ENCODE results near the gene MYL4.
A peak's percentile ranks its signal among the peaks of the same experiment; 100 is the strongest.
"Not testable (repeated sequence)": the region's sequence is repeated elsewhere in the genome, so short reads cannot be mapped to it uniquely, and the experiment has no call there.

Gene MYL4

DNA sequence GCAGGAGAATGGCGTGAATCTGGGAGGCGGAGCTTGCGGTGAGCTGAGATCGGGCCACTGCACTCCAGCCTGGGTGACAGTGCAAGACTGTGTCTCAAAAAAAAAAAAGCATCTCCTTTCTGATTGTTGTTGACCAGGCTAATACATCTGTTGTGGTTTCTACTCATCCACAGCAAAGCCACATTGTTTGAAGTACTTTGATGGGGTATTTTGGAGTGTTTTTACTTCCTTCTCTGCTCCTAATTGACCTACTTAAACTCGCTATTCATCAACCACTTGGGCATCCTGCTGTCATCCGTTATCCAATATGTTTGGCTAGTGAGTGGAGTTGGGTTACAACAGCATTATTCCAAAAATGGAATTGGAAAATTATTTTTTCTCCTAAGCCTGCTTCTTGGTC is 16.6 kb upstream of the MYL4 start:
- no peak for DNase-seq (ENCODE audit: low read depth in 2 of 3, low spot score in 1 of 3)

DNA sequence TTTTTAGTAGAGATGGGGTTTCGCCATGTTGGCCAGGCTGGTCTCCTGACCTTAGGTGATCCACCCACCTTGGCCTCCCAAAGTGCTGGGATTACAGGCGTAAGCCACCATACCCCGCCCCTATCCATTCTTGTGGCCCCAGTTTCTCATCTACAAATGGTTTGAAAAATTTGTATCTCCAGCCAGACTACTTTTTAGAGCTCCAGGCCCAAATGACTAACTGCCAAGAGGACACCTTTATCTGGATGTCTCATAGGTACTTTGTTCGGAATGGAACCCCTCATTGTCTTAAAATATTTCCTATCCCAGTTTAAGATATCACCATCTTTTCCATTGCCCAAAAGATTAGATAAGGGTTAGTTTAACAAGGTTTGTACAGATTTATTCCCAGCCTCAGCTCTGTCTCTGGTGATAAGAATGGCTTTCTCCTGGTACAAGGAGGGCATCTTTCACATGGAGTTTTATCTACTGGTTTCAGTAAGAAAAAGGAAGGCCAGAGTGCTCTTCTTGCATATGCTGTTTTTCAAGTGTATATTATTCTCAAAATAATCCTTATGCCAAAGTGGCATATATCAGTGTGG is 15.1 kb upstream of the MYL4 start:
- no peak for DNase-seq (ENCODE audit: low read depth in 2 of 3, low spot score in 1 of 3)

DNA sequence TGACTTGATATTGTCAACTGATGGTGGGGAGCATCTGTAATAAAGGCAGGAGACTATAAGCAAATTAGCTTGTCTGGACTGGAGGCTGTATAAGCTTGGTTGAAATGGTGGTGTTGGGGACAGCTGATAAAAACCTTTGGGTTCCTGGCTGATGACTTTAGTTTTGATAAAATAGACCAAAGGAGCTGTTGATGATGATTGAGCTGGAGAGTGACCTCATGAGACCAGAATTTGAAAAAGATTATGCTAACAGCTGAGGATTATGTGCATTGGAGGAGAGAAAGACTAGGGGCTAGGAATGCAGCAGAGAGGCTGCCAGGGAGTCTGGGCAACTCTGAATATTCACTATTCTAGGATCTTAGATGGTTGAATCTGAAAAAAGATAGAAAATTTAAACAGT is 11.3 kb upstream of the MYL4 start:
- DNase-seq (ENCODE audit: low read depth in 2 of 3, low spot score in 1 of 3), result no peak

DNA sequence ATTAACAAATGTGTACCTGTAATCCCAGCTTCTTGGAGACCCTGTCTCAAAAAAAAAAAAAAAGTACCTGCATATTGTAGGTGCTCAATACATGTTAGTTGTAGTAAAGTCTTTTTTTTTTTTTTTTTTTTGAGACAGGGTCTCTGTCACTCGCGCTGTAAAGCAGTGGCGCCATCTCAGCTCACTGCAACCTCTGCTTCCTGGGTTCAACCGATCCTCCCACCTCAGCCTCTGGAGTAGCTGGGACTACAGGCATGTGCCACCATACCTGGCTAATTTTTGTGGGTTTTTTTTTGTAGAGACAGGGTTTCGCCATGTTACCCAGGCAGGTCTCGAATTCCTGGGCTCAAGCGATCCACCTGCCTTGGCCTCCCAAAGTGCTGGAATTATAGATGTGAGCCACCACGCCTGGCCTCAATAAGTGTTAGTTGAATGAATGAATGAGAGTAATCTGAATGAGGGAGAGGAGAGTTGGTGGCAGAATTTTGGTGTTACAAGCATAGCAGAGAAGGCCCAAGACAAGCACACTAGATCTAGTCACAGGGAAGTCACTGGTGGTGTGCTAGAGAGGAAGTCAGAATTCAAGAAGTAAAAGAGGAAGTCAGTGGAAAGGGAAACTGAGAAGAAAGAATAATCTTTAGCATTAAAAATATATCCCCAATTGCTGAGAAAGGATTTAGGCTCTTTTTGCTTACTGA is 9.4 kb upstream of the MYL4 start:
- no peak for DNase-seq (ENCODE audit: low read depth in 2 of 3, low spot score in 1 of 3)

DNA sequence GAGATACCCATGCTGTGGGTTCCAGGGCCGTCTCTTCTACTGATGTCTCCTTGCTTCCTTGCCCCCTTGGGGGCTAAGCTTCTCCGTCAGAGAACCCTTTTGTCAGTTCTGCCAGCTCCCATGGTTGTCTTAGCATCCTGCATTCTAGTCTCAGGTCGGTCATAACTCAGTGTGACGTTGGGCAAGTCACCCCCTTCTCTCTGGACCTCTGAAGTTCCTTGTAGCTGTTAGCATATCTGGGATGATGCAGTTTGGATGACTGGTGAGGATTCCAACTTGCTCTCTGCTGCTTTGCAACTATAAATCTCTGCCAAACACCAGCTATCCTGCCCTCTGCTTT is 8.9 kb upstream of the MYL4 start:
- DNase-seq (ENCODE audit: low read depth in 2 of 3, low spot score in 1 of 3), result no peak

DNA sequence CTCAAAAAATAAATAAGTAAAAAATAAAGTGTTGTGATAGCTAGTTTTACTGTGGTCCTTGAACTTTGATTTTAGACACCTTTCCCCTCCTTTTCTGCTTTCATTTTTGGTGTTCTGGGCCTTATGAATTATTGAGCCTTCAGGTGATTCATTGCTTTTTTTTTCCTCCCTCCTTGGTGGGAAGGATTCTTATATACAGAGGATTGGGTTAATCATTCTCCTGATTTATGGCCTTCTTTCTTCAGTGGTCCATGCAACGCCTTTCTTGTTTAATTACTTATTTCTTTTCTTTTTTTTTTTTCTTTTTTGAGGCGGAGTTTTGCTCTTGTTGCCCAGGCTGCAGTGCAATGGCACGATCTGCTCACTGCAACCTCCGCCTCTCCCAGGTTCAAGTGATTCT is 8.0 kb upstream of the MYL4 start:
- DNase-seq (ENCODE audit: low read depth in 2 of 3, low spot score in 1 of 3), result no peak

DNA sequence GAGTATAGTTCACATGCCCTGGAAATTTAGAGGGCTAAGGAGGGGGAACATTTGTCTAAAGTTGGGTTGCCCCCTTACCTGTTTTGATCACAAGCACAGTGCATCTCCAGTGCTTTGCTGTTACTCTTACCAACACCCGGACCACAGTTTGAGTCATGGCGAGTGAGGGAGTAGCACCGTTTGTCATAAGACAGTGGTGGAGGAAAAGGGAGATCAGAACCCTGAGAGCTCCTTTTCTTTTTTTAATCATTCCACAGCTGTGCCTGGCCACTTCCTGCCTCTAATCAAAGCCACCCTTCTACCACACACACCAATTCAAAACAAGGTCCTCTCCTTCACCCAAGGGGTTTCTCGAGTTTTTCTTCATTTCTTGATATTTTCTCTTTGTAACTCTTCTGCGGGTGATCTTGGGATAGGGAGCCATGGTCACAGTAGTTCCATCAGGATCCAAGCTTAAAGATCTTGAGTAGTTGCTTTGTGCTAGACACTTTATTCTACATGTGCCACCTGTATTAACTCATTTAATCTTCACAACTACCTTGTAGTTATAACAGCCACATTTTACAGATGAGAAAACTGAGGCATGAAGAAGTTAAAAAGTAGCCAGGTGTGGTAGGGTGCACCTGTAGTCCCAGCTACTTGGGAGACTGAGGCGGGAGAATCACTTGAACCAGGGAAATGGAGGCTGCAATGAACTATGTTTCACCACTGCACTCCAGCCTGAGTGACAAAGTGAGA is 5.0 kb upstream of the MYL4 start:
- peak in 2 of 3 donors; percentile 44 to 52 for DNase-seq (ENCODE audit: low read depth in 2 of 3, low spot score in 1 of 3)

DNA sequence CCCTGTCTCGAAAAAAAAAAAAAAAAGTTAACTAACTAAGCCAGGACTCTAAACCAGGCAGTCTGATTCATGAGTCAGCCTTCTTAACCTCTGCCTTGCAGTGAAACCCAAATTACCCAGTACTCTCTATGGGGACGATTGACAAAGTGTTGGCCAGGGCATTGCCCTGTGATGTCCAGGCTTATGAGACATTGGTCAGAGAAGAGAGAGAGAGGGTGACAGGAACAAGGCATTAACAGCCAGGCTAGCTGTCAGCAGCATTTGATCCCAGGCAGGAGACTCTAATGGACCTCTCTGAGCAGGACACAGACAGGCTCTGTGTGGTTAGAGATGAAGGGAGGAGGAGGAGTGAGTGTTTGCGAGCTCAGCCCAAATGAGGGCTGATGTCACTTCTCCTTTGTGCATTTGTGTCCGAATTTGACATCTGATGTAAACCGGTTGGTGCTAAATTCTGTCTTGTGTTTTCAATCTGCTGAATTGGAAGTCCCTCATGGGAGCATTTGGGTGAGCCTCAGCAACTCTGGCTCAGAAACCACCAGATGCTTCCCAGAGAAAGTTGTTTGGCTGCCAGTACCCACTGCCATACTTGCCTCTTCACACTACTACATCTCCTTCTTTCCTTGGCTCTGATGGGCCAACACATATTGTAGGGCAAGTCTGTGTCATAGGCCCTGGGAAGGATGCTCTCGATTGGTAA is 4.3 kb upstream of the MYL4 start:
- DNase-seq (ENCODE audit: low read depth in 2 of 3, low spot score in 1 of 3), result peak in 1 of 3 donors; percentile 21

DNA sequence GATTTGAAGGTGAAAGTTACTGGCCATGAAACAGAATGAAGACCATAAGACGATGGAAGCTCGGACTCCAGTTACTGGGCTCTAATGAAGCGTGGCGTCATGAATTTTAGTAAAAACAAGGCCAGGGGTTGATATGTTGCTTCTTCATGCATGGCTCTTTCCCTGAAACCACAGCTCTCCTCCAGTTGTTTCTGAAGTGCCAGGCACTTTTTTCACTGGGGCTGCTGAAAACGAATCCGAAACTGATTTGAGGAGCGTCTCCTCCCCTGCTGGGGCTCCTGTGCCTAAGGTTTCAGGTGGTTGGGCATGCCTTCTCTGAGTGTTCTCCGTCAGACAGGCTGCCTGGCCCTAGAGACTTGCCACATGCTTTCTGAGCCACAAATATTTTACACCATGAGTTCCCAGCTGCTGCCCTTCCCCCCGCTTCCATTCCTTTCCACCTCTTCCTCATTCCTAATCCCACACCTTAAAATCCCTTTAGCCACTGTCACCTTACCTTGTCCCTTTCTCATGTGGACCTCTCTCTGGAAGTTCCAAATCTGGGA is 3.7 kb upstream of the MYL4 start:
- DNase-seq (ENCODE audit: low read depth in 2 of 3, low spot score in 1 of 3), result peak; percentile 40 to 59 (median 53)

DNA sequence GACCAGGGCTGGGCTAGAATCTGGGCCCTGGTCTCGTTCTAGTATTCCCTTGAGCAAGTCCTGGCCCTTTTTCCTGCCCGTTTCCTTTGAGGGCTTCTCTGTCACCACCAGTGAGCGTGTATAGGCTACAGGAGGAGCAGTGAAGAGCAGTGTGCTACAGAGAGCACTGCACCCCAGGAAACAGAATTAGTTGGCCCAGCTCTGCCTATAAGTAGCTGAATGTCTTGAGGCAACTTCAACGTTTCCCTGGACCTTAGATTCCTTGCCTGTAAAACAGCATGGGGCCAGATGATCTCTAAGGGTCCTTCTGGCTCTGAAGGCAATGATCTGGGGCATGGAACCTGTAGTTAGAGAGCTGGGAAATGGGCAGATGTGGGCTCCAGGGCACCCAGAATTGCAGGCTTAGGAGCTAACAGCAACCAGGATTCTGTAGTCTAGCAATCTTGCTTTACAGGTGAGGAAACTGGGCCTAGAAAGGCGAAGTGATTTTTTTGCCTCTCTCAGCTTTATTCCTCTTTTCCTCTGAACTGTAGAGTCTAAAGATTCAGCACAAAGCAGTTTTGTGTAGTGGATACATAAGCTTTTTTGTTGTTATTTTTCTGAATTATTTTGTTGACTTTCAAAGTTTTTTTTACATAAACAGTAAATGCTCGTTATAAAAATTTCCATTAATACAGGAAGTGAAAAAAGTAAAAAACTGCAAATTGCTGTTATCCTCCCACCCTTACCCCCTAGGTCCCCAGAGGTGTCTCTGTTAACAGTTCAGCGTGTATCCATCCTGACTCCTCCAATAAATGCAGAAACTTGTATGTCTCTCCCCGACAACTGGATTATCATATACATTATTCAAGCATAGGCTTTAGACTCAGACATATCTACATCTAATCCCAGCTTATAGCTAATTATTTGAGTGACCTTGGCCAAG is 1.7 kb upstream of the MYL4 start:
- no peak for DNase-seq (ENCODE audit: low read depth in 2 of 3, low spot score in 1 of 3)

DNA sequence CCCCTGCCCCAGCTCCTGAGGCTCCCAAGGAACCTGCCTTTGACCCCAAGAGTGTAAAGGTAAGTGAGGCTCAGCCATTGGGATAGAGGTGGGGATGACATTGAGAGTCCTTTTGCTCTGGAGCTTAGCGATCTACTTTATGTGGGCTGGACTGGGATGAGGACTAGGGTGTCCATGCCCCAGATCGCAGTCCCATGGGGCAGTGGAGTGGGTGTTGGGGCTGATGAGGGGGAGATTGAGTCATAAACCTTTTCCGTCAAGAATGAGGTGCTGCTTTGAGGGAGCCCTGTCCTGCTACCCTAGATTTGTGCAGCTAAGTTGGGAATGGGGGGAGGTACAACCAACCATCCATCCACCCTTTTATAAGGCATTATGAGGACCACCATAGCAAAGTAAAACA is 351 bp downstream of the MYL4 start:
- no peak for DNase-seq (ENCODE audit: low read depth in 2 of 3, low spot score in 1 of 3)

DNA sequence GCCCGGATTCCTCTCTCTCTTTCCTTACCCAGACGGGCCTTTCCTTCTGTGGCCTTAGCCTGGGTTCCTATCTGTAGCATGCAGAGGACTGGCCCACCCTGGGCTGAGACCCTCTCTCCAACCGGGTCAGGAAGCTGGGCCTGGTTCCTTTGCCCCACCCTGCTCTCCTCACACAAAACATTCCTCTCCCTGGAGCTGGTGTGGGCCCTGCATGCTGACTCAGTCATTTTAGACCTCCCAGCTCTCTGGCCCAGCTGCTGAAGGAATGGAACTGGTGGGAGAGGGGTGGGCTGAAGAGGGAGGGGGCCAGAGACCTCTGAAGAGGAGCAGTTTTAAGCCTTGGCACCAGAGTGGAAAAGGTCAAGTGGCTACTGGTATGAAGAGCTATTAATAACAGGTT is 957 bp downstream of the MYL4 start:
- no peak for DNase-seq (ENCODE audit: low read depth in 2 of 3, low spot score in 1 of 3)

DNA sequence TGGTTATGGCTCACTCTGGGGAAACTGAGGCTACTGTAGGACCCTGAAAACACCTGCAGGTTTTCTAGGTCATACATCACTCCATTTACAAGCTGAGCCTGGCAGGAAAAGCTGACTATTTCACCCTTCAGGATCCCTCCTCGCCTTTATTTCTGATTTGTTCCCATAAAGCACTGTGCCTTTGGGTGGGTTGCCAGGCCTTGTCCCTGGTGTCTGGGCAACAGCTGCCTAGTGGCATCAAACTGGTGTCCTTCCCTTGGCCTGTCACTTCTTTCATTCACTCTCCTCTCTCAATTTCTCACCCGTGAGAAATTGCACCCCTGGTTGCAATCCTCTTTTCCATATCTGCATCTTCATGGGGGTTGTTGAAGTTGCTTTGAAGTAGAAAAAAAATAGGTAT is 1.6 kb downstream of the MYL4 start:
- no peak for DNase-seq (ENCODE audit: low read depth in 2 of 3, low spot score in 1 of 3)

DNA sequence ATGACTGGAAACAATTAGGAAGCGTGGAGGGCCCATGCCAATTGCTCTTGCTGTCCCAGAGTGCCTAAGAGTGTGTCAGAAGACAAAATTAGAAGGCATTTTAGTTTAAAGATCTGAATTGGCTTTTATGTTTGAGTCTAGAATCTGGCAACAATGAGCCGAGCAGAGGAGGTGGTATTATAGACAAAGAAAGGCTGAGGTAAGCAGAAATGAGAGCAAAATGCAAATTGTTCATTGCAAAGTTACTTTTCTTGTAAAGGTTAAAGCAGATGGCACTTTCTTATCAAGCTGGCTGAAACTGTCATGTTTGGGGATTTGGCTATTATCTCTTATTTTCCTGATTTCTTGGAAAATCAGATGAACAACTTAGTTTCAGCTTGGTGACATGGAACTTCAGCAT is 3.3 kb downstream of the MYL4 start:
- DNase-seq (ENCODE audit: low read depth in 2 of 3, low spot score in 1 of 3), result no peak

DNA sequence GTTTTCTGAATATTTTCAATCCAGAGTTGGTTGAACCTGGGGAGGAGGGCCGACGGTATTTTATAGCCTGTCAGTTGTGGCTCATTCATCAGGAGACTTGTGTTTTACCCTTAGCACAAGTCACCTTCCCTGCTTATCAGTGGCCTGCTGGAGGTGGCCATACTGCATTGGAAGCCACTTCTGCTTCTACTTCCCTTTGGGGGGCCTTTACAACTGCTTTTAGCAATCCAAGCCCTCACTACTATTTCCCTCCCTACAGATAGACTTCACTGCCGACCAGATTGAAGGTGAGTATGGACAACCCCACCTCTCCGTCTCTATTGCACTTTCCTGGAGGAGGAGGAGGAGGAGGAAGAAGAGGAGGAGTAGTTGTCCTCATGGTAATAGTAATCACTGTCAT is 4.4 kb downstream of the MYL4 start:
- no peak for DNase-seq (ENCODE audit: low read depth in 2 of 3, low spot score in 1 of 3)

DNA sequence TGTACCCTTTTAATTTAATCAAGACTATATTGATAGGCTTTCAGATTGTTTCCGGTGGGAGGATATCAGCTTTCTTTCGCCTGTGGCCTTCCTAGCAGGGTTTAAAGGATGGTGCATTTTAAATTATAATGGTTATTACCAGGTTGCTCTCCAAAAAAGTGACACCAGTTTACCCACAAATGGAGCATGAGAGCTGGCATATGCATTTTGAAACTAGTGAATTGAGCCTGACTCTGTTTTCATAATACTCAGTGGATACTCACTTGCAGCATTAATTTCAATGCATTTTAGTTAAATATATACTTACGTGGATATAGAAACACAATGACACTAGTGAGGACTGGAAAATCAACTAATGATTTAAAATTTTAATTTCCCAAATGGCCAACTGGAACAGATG is 5.8 kb downstream of the MYL4 start:
- DNase-seq (ENCODE audit: low read depth in 2 of 3, low spot score in 1 of 3), result no peak

DNA sequence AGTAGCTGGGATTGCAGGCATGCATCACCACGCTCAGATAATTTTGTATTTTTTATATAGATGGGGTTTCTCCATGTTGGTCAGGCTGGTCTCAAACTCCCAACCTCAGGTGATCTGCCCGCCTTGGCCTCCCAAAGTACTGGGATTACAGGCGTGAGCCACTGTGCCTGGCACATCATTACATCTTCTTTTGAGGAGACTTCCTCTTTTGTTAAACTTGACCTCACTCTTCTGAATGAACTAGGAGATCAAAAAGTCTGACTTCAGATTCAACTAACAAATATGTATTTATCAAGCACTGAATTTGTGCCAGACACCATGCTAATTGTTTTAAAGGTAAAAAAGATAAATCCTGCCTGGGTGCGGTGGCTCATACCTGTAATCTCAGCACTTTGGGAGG is 7.7 kb downstream of the MYL4 start:
- not testable (repeated sequence) for DNase-seq (ENCODE audit: low read depth in 2 of 3, low spot score in 1 of 3)

DNA sequence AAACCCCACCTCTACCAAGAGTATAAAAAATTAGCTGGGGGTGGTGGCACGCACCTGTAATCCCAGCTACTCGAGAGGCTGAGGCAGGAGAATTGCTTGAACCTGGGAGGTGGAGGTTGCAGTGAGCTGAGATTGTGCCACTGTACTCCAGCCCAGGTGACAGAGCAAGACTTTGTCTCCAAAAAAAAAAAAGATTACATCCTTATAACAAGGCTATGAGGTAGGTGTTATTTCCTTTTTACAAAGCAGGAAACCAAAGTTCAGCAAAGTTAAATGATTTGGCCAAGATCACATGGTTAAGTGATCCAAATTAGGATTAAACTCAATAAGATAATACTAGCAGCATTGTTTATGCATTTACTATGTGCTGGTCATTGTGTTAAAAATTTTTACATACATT is 8.1 kb downstream of the MYL4 start:
- not testable (repeated sequence) for DNase-seq (ENCODE audit: low read depth in 2 of 3, low spot score in 1 of 3)

DNA sequence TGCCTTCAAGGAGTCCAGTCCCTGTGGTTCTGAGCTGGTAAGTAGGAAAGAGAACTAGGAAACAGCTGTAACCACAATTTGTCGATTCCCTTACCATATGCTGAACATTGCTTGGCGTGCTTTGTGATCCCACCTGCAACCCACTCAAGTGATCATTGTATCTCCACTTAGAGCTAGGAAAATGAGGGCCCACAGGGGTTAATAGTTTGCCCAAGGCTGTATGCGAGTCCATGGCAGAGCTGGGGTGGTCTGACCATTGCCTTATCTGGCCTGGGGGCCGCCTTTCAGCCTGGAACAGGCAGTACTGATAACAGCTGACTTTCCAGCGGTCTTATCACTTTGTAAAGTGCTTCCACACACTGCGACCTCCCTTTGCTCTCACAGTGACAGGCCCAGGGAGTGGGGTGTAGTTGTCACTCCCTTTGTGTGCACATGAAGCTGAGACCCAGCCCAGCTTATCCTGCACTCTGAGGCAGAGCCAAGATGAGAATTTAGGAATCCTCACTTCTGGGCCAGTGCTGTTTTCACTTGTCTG is 9.8 kb downstream of the MYL4 start:
- DNase-seq (ENCODE audit: low read depth in 2 of 3, low spot score in 1 of 3), result no peak

Data from stimulated activated CD4-positive, alpha-beta T cell treated with anti-CD3 and anti-CD28 coated beads, Interleukin-12 subunit alpha, Interleukin-12 subunit beta, amount 100 ng/mL, for 48 hours (primary cell).